ENCODE results near the gene PMEPA1. TPM values are rescaled to one million over a fixed set of nuclear protein-coding genes. Genes with fewer than 3 reads are reported as not detected.

PMEPA1 gene
- total and polyA plus RNA-seq, 2 experiments from 2014 or later = 7.3 to 15.4 TPM

GRCh38 chr20:57652606-57653545 lies 56.9 kb downstream of the PMEPA1 start (continued):
- no peak for TF ChIP-seq ZNF462 (CRISPR knock-in tag; IDR thresholded peaks at IDR 0.05)
- no peak for TF ChIP-seq JUNB (IDR thresholded peaks at IDR 0.05; ENCODE audit: unreplicated experiment)
- TF ChIP-seq EZH2phosphoT487 (IDR thresholded peaks at IDR 0.05; ENCODE audit: unreplicated experiment) = no peak
- TF ChIP-seq POLR2AphosphoS5 (IDR thresholded peaks at IDR 0.05; ENCODE audit: low read depth) = no peak
- TF ChIP-seq ETS1 (IDR thresholded peaks at IDR 0.05) = no peak
- no peak for TF ChIP-seq ZNF331 (CRISPR knock-in tag; IDR thresholded peaks at IDR 0.05; ENCODE audit: low read depth)
- no peak for TF ChIP-seq EZH2 (IDR thresholded peaks at IDR 0.05; ENCODE audit: low read depth, unreplicated experiment)
- no peak for TF ChIP-seq STAT1 (IDR thresholded peaks at IDR 0.05; ENCODE audit: unreplicated experiment)
- no peak for TF ChIP-seq CTCF (conservative IDR thresholded peaks at IDR 0.05; ENCODE audit: low read depth in 2 of 2)
- TF ChIP-seq NANOG (IDR thresholded peaks at IDR 0.05; ENCODE audit: borderline replicate concordance) = no peak

Data from GM23338 (cell line).